ENCODE data around the gene CEACAM5.

- no peak for TF ChIP-seq CTCF (IDR thresholded peaks at IDR 0.05)
- TF ChIP-seq SMAD4 (CRISPR knock-in tag; IDR thresholded peaks at IDR 0.05), result no peak
- no peak for TF ChIP-seq ATF3 (CRISPR knock-in tag; conservative IDR thresholded peaks at IDR 0.05)
Measured at GRCh38 chr19:41699968-41700323, 8.5 kb upstream of the CEACAM5 start.

Data from WTC11 (cell line).